Measurements from ENCODE around the gene ZCRB1.

ZCRB1 gene

GRCh38 chr12:42373669-42374068 is 47.8 kb upstream of the ZCRB1 start:
- no peak overlapping the region for H3K27ac ChIP-seq (ENCODE audit: extremely low read depth, low read depth, low read length)
- POLR2A ChIA-PET: no interaction called here

GRCh38 chr12:42372154-42372791 is 46.4 kb upstream of the ZCRB1 start:
- H3K4me1 ChIP-seq (ENCODE audit: control insufficient read depth, insufficient read depth, low read length): no peaks in the 10 kb centered on the region
- peaks cover 8 to 15% of the 10 kb centered on the region in 2 experiments for H3K36me3 ChIP-seq (ENCODE audit: control insufficient read depth in 2 of 2, insufficient read depth in 1 of 2, low read length in 2 of 2)
- no peaks in the 10 kb centered on the region for H3K9me3 ChIP-seq (ENCODE audit: control insufficient read depth, insufficient read depth, low read depth, low read length)
- CTCF ChIA-PET: interaction anchor here (0.6 to 2.6 kb wide), 53 partner anchors 9 to 1421 kb away, joined by 3 to 32 read pairs (median 4); no protein-coding TSS in a partner anchor
- no peak overlapping the region for H3K27ac ChIP-seq (ENCODE audit: extremely low read depth, low read depth, low read length)
- POLR2A ChIA-PET: no interaction called here
- no peak overlapping the region for H3K4me3 ChIP-seq (ENCODE audit: low read depth, low read length)
- TF ChIP-seq ZNF239 (tag by site-specific recombination; IDR thresholded peaks at IDR 0.05) (no peak), PATZ1 (tag by site-specific recombination; IDR thresholded peaks at IDR 0.05) (no peak), KLF16 (tag by site-specific recombination; IDR thresholded peaks at IDR 0.05) (no peak), ZNF777 (tag by site-specific recombination; IDR thresholded peaks at IDR 0.05; ENCODE audit: borderline replicate concordance) (no peak), ZNF274 (IDR thresholded peaks at IDR 0.05; ENCODE audit: low read length) (no peak), ZNF274 (tag by site-specific recombination; IDR thresholded peaks at IDR 0.05; ENCODE audit: borderline replicate concordance) (no peak), ZNF26 (tag by site-specific recombination; IDR thresholded peaks at IDR 0.05) (no peak), ATF2 (tag by site-specific recombination; IDR thresholded peaks at IDR 0.05; ENCODE audit: low read depth) (no peak), ZNF707 (tag by site-specific recombination; IDR thresholded peaks at IDR 0.05) (no peak), HOXC10 (CRISPR knock-in tag; IDR thresholded peaks at IDR 0.05) (no peak), SP3 (tag by site-specific recombination; IDR thresholded peaks at IDR 0.05) (no peak), ZSCAN30 (tag by site-specific recombination; IDR thresholded peaks at IDR 0.05) (0 out of 2 replicates have a peak, but pooled peaks have one; percentile 13), ZNF23 (tag by site-specific recombination; IDR thresholded peaks at IDR 0.05; ENCODE audit: borderline replicate concordance) (no peak), KLF17 (tag by site-specific recombination; IDR thresholded peaks at IDR 0.05) (no peak), ZNF571 (tag by site-specific recombination; IDR thresholded peaks at IDR 0.05) (no peak), MYNN (tag by site-specific recombination; IDR thresholded peaks at IDR 0.05; ENCODE audit: borderline replicate concordance) (no peak), ZNF169 (tag by site-specific recombination; IDR thresholded peaks at IDR 0.05) (no peak), ZNF202 (tag by site-specific recombination; IDR thresholded peaks at IDR 0.05; ENCODE audit: borderline replicate concordance) (no peak), ZNF692 (tag by site-specific recombination; IDR thresholded peaks at IDR 0.05) (no peak; the same call in 1 of the 2 replicates), ZXDB (tag by site-specific recombination; IDR thresholded peaks at IDR 0.05) (0 out of 2 replicates have a peak, but pooled peaks have one; percentile 14), ZBTB48 (tag by site-specific recombination; IDR thresholded peaks at IDR 0.05) (no peak), ZBTB6 (tag by site-specific recombination; IDR thresholded peaks at IDR 0.05) (no peak), ZNF514 (tag by site-specific recombination; IDR thresholded peaks at IDR 0.05) (no peak)

More at GRCh38 chr12:42373669-42374068, 47.8 kb upstream of the ZCRB1 start:
- Histone ChIP-seq H3K4me3 (ENCODE audit: low read depth, low read length) (no peak overlapping the region), H3K4me1 (ENCODE audit: control insufficient read depth, insufficient read depth, low read length) (no peaks in the 10 kb centered on the region), H3K9me3 (ENCODE audit: control insufficient read depth, insufficient read depth, low read depth, low read length) (no peaks in the 10 kb centered on the region), H3K36me3 (ENCODE audit: control insufficient read depth in 2 of 2, insufficient read depth in 1 of 2, low read length in 2 of 2) (peaks cover 10 to 15% of the 10 kb centered on the region in 2 experiments)
- CTCF ChIA-PET: interaction anchor here (0.6 to 2.6 kb wide), 5 partner anchors 9 to 341 kb away, joined by 4 to 32 read pairs (median 12); no protein-coding TSS in a partner anchor
- TF ChIP-seq ZBTB17 (tag by site-specific recombination; IDR thresholded peaks at IDR 0.05) (no peak), ZIC2 (tag by site-specific recombination; IDR thresholded peaks at IDR 0.05) (no peak)
